HUES64 (cell line): Measurements from ENCODE around the gene GUCY1B1.
"Not testable (repeated sequence)": the region's sequence is repeated elsewhere in the genome, so short reads cannot be mapped to it uniquely, and the experiment has no call there.

Source experiments
- H3K27ac ChIP-seq: 2 replicates; pipeline ENCODE4 v1.7.0; 2013; ENCODE audit warnings: low read depth, low read length, inconsistent platforms
- H3K27me3 ChIP-seq: 2 replicates; pipeline ENCODE4 v1.6.1; 2013; ENCODE audit warnings: mild to moderate bottlenecking, low read length; ENCODE audit not compliant: insufficient read depth
- H3K36me3 ChIP-seq: 2 replicates; pipeline ENCODE4 v1.6.1; 2013; ENCODE audit warnings: mild to moderate bottlenecking, low read length; ENCODE audit not compliant: insufficient read depth
- H3K4me1 ChIP-seq: 2 replicates; pipeline ENCODE4 v1.6.1; 2013; ENCODE audit warnings: mild to moderate bottlenecking, low read length, moderate library complexity; ENCODE audit not compliant: insufficient read depth
- H3K4me3 ChIP-seq: 2 replicates; pipeline ENCODE4 v1.5.1; 2013; ENCODE audit warnings: mild to moderate bottlenecking, low read length, moderate library complexity
- H3K9ac ChIP-seq: 2 replicates; pipeline ENCODE4 v1.6.1; 2013; ENCODE audit warnings: mild to moderate bottlenecking, low read depth, low read length
- H3K9me3 ChIP-seq: 2 replicates; pipeline ENCODE4 v1.6.1; 2013; ENCODE audit warnings: low read depth, low read length; ENCODE audit not compliant: insufficient read depth
- WGBS: fragments of 150-250, 120-280 bp; methylation state at CpG from one replicate; pipeline ENCODE4 v1.1.7; 2013; ENCODE audit warnings: missing lambda C conversion rate; 5-methylcytosine and 5-hydroxymethylcytosine counted together

GUCY1B1 gene

GRCh38 chr4:155781249-155781831 lies 22.5 kb downstream of the GUCY1B1 start:
- Histone ChIP-seq H3K27me3 (no peaks in the 10 kb centered on the region), H3K4me3 (no peak overlapping the region), H3K36me3 (no peaks in the 10 kb centered on the region), H3K9me3 (no peaks in the 10 kb centered on the region), H3K27ac (no peak overlapping the region), H3K4me1 (peaks cover 4% of the 10 kb centered on the region; the same call in 1 of the 2 replicates), H3K9ac (no peak overlapping the region)
- WGBS, result 90% methylated on average over 2 of the region's 4 CpGs

GRCh38 chr4:155784637-155785036 lies 25.8 kb downstream of the GUCY1B1 start:
- Histone ChIP-seq H3K36me3 (no peaks in the 10 kb centered on the region), H3K4me1 (peaks cover 4% of the 10 kb centered on the region; the same call in 1 of the 2 replicates), H3K9me3 (no peaks in the 10 kb centered on the region), H3K9ac (no peak overlapping the region), H3K27ac (no peak overlapping the region), H3K4me3 (no peak overlapping the region), H3K27me3 (no peaks in the 10 kb centered on the region)
- 65% methylated on average over 1 of the region's 1 CpG for WGBS

GRCh38 chr4:155785828-155786227 lies 27.0 kb downstream of the GUCY1B1 start:
- H3K27me3 ChIP-seq, result no peaks in the 10 kb centered on the region
- no peak overlapping the region for H3K9ac ChIP-seq
- no peaks in the 10 kb centered on the region for H3K9me3 ChIP-seq
- WGBS, result 96% methylated on average over 1 of the region's 1 CpG
- peaks cover 4% of the 10 kb centered on the region; the same call in 1 of the 2 replicates for H3K4me1 ChIP-seq
- H3K4me3 ChIP-seq, result no peak overlapping the region
- H3K27ac ChIP-seq, result no peak overlapping the region
- no peaks in the 10 kb centered on the region for H3K36me3 ChIP-seq

- Histone ChIP-seq H3K36me3 (no peaks in the 10 kb centered on the region), H3K27me3 (no peaks in the 10 kb centered on the region), H3K4me1 (no peaks in the 10 kb centered on the region), H3K9ac (no peak overlapping the region), H3K4me3 (no peak overlapping the region), H3K9me3 (no peaks in the 10 kb centered on the region), H3K27ac (no peak overlapping the region)
- 27% methylated on average over 3 of the region's 5 CpGs for WGBS
These were observed 28.4 kb downstream of the GUCY1B1 start for GRCh38 chr4:155787113-155787710.

- H3K27me3 ChIP-seq, result no peaks in the 10 kb centered on the region
- H3K4me1 ChIP-seq, result no peaks in the 10 kb centered on the region
- H3K9ac ChIP-seq, result no peak overlapping the region
- H3K27ac ChIP-seq, result no peak overlapping the region
- no peaks in the 10 kb centered on the region for H3K9me3 ChIP-seq
- no peak overlapping the region for H3K4me3 ChIP-seq
- WGBS, result 95% methylated on average over 6 of the region's 6 CpGs
- H3K36me3 ChIP-seq, result no peaks in the 10 kb centered on the region
These were observed 30.6 kb downstream of the GUCY1B1 start for GRCh38 chr4:155789391-155789790.

GRCh38 chr4:155789982-155790381 lies 31.2 kb downstream of the GUCY1B1 start:
- H3K36me3 ChIP-seq, result no peaks in the 10 kb centered on the region
- 41% methylated on average over 2 of the region's 3 CpGs for WGBS
- no peaks in the 10 kb centered on the region for H3K27me3 ChIP-seq
- no peaks in the 10 kb centered on the region for H3K9me3 ChIP-seq
- no peak overlapping the region for H3K4me3 ChIP-seq
- H3K4me1 ChIP-seq, result no peaks in the 10 kb centered on the region
- no peak overlapping the region for H3K27ac ChIP-seq
- no peak overlapping the region for H3K9ac ChIP-seq

GRCh38 chr4:155794589-155795236 lies 35.9 kb downstream of the GUCY1B1 start:
- H3K27ac ChIP-seq, result no peak overlapping the region
- H3K4me3 ChIP-seq, result no peak overlapping the region
- no peak overlapping the region for H3K9ac ChIP-seq
- WGBS, result 100% methylated on average over 1 of the region's 1 CpG
- H3K4me1 ChIP-seq, result no peaks in the 10 kb centered on the region
- no peaks in the 10 kb centered on the region for H3K9me3 ChIP-seq
- H3K36me3 ChIP-seq, result no peaks in the 10 kb centered on the region
- H3K27me3 ChIP-seq, result no peaks in the 10 kb centered on the region

- WGBS, result 68% methylated on average over 3 of the region's 3 CpGs
- Histone ChIP-seq H3K9ac (no peak overlapping the region), H3K27me3 (no peaks in the 10 kb centered on the region), H3K9me3 (no peaks in the 10 kb centered on the region), H3K36me3 (no peaks in the 10 kb centered on the region), H3K4me3 (no peak overlapping the region), H3K27ac (no peak overlapping the region), H3K4me1 (no peaks in the 10 kb centered on the region)
These were observed 37.2 kb downstream of the GUCY1B1 start for GRCh38 chr4:155795991-155796390.

- H3K27ac ChIP-seq, H3K9me3 ChIP-seq, H3K4me3 ChIP-seq, H3K27me3 ChIP-seq, H3K4me1 ChIP-seq, H3K9ac ChIP-seq, H3K36me3 ChIP-seq: not testable (repeated sequence)
- 89% methylated on average over 3 of the region's 4 CpGs for WGBS
These were observed 38.8 kb downstream of the GUCY1B1 start for GRCh38 chr4:155797581-155797980.

- Histone ChIP-seq H3K36me3 (no peaks in the 10 kb centered on the region), H3K27me3 (no peaks in the 10 kb centered on the region), H3K4me3 (no peak overlapping the region), H3K9me3 (no peaks in the 10 kb centered on the region), H3K9ac (no peak overlapping the region), H3K4me1 (no peaks in the 10 kb centered on the region), H3K27ac (no peak overlapping the region)
- 90% methylated on average over 3 of the region's 5 CpGs for WGBS
These were observed 40.4 kb downstream of the GUCY1B1 start for GRCh38 chr4:155799116-155799793.

GRCh38 chr4:155799794-155800123 lies 40.9 kb downstream of the GUCY1B1 start:
- Histone ChIP-seq H3K9ac (no peak overlapping the region), H3K4me3 (no peak overlapping the region), H3K9me3 (no peaks in the 10 kb centered on the region), H3K27ac (no peak overlapping the region), H3K27me3 (no peaks in the 10 kb centered on the region), H3K4me1 (no peaks in the 10 kb centered on the region), H3K36me3 (no peaks in the 10 kb centered on the region)
- WGBS, result 75% methylated on average over 6 of the region's 8 CpGs
